ENCODE measurements around the gene ACAN. TPM values are rescaled to one million over a fixed set of nuclear protein-coding genes. Genes with fewer than 3 reads are reported as not detected.
A peak's percentile ranks its signal among the peaks of the same experiment; 100 is the strongest.

ACAN gene
- total and polyA plus RNA-seq, 7 donors: 0.06 to 0.69 (median 0.12) TPM

- Histone ChIP-seq H3K4me3 (peak overlapping the region; percentile 92), H3K9me3 (no peaks in the 10 kb centered on the region), H3K36me3 (ENCODE audit: insufficient read depth in 1 of 2, low read depth in 1 of 2) (peaks cover 9 to 59% of the 10 kb centered on the region in 2 donors), H3K4me1 (peaks cover 75% of the 10 kb centered on the region), H3K27me3 (ENCODE audit: insufficient read depth in 3 of 3, low read length in 2 of 3) (no peaks in the 10 kb centered on the region), H3K27ac (peak overlapping the region; percentile 93)
- DNase-seq (no peak), ATAC-seq (no peak)
- no peak for TF ChIP-seq CTCF (IDR thresholded peaks at IDR 0.05)
- intact Hi-C loops (cut with DNase I): loop anchor here (5.0 to 10.0 kb wide), 2 partner anchors 108 to 266 kb away; no protein-coding TSS in a partner anchor
- WGBS, 3 donors: 62 to 76% (median 71%) methylated on average over 16 of the region's 16 CpGs
Observed at GRCh38 chr15:88908697-88909621, 105.7 kb downstream of the ACAN start.

- H3K27me3 ChIP-seq (ENCODE audit: insufficient read depth in 3 of 3, low read length in 2 of 3): no peaks in the 10 kb centered on the region
- peak overlapping the region; percentile 92 for H3K4me3 ChIP-seq
- ATAC-seq (peak in 3 of 4 donors; percentile 3 to 37 (median 10)), DNase-seq (peak; percentile 66 to 82)
- peak overlapping the region; percentile 93 for H3K27ac ChIP-seq
- peaks cover 75% of the 10 kb centered on the region for H3K4me1 ChIP-seq
- TF ChIP-seq CTCF (IDR thresholded peaks at IDR 0.05): no peak
- no peaks in the 10 kb centered on the region for H3K9me3 ChIP-seq
- intact Hi-C loops (cut with DNase I): loop anchor here (5.0 to 10.0 kb wide), 3 partner anchors 107 to 265 kb away; partner anchors contain the start of gene ABHD2 (in 1 of the 2)
- H3K36me3 ChIP-seq (ENCODE audit: insufficient read depth in 1 of 2, low read depth in 1 of 2): peaks cover 9 to 47% of the 10 kb centered on the region in 2 donors
- WGBS, 3 donors: 59 to 66% (median 61%) methylated on average over 12 of the region's 12 CpGs
Observed at GRCh38 chr15:88909956-88910831, 107.0 kb downstream of the ACAN start.

GRCh38 chr15:88911766-88912118 is 108.5 kb downstream of the ACAN start:
- TF ChIP-seq CTCF (IDR thresholded peaks at IDR 0.05): no peak
- H3K27ac ChIP-seq: peak overlapping the region; percentile 93
- H3K9me3 ChIP-seq: no peaks in the 10 kb centered on the region
- H3K36me3 ChIP-seq (ENCODE audit: insufficient read depth in 1 of 2, low read depth in 1 of 2): peaks cover 9 to 31% of the 10 kb centered on the region in 2 donors
- 21 to 36% (median 25%) methylated on average over 5 of the region's 5 CpGs for WGBS, 3 donors
- no peaks in the 10 kb centered on the region for H3K27me3 ChIP-seq (ENCODE audit: insufficient read depth in 3 of 3, low read length in 2 of 3)
- intact Hi-C loops (cut with DNase I): loop anchor here in 1 of 2 donors (5.0 kb wide), 1 partner anchor 176 kb away; the partner anchor contains the start of gene ABHD2
- H3K4me3 ChIP-seq: peak overlapping the region; percentile 92
- peak; percentile 76 to 81 (median 80) for ATAC-seq
- DNase-seq: peak; percentile 70 to 86
- peaks cover 63% of the 10 kb centered on the region for H3K4me1 ChIP-seq

- Histone ChIP-seq H3K27me3 (ENCODE audit: insufficient read depth in 3 of 3, low read length in 2 of 3) (no peaks in the 10 kb centered on the region), H3K4me1 (peaks cover 55% of the 10 kb centered on the region), H3K36me3 (ENCODE audit: insufficient read depth in 1 of 2, low read depth in 1 of 2) (peaks cover 9 to 26% of the 10 kb centered on the region in 2 donors), H3K9me3 (no peaks in the 10 kb centered on the region), H3K27ac (peak overlapping the region; percentile 93), H3K4me3 (peak overlapping the region; percentile 92)
- WGBS, 3 donors: 0 to 6% (median 3%) methylated on average over 20 of the region's 20 CpGs
- TF ChIP-seq CTCF (IDR thresholded peaks at IDR 0.05): no peak
- ATAC-seq: peak; percentile 17 to 51 (median 30)
- DNase-seq: peak; percentile 56 to 74
- intact Hi-C loops (cut with DNase I): loop anchor here in 1 of 2 donors (5.0 kb wide), 1 partner anchor 175 kb away; the partner anchor contains the start of gene ABHD2
Observed at GRCh38 chr15:88912500-88912921, 109.3 kb downstream of the ACAN start.

Data from psoas muscle (tissue), 8 donors.